GM21737 (cell line): ENCODE measurements around the gene NTF4.
"Not testable (repeated sequence)": the region's sequence is repeated elsewhere in the genome, so short reads cannot be mapped to it uniquely, and the experiment has no call there.

Experiments used
- ATAC-seq: cut with Tn5 transposase; IDR thresholded peaks from one replicate; pipeline ENCODE4 v1.9.1; 2021; ENCODE audit warnings: mild to moderate bottlenecking, moderate library complexity; ENCODE audit not compliant: unreplicated experiment

Gene NTF4

DNA sequence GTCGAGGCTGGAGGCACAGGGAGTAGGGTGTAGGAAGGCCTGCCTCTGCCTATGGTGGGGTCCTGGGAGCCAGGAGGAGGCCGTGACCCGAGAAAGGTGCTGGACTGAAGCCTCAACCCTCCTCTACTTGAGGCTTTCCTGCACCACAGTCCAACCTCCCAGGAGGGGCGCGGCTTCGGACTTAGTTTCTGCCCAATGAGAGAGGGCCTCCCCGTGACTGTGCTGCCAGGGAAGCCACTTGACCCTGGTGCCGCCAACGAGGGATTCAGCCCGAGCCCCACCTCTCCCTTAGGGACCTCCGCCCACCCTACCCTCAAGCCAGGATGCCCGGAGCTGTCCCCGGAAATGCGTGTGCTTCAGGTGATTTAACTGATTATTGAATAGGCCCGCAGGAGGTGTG lies 40.4 kb downstream of the NTF4 start, which contains the start of gene CGB3:
Gene CGB3 (minus strand): TSS at position 101 of the 400 bp plus-strand sequence. CDS start 362 bp downstream, outside the sequence.
- not testable (repeated sequence) for ATAC-seq

DNA sequence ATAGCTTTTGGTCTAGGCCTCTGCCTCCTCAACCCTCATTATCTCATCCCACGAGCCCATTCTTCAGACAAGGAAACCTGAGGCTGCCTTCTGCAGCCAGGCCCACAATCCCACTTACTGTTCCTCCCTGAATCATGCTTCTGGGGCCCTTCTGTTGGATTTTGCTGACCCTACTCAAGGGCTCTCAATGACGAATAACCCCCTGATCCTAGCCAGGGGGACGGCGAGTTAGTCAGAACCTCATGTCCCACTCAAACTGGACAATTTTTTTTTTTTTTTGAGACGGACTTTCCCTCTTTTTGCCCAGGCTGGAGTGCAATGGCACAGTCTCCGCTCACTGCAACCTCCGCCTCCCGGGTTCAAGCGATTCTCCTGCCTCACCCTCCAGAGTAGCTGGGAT lies 42.5 kb downstream of the NTF4 start:
- no peak for ATAC-seq

DNA sequence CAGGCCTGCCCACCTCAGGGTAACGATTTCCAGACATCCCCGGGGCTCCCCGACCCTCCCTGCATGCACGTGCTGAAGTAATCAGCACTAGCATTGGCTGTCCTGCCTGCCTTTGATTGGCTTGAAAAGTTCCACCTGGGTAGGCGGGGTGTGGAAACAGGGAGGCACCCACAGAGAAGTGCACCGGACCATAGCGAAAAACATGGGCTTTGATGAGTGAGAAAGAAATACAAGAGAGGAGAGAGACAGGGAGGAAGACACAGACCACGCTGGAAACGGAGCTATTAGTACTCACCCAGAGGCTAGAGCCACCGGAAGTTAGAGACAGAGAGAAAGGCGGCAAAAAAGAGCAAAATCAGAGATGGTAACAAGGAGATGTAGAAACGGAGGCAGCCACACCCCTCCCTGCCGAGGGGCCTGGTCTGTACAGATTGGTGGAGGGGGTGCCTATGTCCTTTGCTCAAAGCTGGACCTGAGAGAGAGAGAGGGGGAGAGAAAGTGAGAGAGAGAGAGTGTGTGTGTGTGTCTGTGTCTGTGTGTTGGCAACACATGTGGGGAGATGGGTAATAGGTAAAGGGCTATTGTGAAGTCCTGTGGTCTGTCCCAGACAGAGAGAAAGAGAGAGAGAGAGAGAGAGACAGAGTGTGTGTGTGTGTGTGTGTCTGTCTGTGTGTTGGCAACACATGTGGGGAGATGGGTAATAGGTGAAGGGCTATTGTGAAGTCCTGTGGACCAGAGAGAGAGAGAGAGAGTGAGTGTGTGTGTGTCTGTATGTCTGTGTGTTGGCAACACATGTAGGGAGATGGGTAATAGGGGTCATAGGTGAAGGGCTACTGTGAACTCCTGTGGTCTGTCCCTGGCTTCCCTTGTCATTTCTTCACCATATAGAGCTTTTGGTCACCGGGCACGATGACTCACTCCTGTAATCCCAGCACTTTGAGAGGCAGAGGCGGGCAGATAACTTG lies 43.4 kb downstream of the NTF4 start:
- no peak for ATAC-seq

DNA sequence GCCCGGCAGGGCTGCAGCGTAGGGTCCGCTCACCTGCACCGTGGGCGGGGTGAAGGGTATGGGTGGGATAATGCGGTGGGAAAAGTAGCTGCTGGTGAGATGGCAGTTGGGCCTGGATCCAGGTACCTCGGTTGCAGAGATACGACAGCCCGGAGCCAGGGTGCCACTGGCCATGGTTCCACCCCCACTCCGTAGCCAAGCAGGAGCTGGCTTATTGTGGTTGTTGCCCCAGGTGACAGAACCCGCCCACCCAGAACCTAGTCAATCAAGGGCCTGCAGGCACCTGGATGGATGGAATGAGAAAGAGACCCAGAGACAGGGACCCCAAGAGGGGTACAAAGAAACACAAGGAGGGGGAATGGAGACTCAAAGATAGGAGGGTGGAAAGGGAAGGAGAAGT lies 44.3 kb downstream of the NTF4 start:
- ATAC-seq, result no peak

DNA sequence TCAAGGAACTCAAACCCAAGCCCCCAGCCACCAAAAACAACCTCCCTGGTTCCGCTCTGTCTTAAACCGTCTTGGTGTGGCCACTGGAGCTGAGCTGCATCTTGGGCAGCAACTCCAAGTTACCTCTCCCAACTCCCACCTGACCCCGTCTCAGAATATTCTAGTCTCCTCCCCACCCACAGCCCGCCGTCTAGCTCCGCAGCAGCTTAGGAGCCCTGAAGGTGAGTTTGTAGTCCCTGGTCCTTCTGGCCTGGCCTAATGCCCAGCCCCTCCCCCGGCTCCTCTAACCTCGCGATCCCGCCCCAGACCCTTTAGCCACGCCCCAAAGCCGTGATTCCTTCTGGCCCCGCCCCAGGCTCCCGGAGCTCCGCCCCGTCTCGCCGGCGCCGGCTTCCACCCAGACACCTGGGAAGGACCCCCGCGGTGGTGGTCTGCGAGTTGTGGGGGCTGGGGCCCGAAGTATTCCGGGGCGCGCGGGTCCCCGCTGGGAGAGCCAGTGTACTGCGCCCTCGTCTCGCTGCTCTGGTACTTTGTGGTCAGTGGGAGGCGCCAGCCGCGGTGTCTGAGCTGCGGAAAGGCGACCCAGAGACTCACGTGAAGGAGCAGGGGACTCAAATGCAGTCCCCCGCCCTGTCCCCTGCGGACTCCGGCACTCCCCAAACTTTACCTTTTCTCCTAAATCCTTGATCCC lies 45.2 kb downstream of the NTF4 start:
- no peak for ATAC-seq

DNA sequence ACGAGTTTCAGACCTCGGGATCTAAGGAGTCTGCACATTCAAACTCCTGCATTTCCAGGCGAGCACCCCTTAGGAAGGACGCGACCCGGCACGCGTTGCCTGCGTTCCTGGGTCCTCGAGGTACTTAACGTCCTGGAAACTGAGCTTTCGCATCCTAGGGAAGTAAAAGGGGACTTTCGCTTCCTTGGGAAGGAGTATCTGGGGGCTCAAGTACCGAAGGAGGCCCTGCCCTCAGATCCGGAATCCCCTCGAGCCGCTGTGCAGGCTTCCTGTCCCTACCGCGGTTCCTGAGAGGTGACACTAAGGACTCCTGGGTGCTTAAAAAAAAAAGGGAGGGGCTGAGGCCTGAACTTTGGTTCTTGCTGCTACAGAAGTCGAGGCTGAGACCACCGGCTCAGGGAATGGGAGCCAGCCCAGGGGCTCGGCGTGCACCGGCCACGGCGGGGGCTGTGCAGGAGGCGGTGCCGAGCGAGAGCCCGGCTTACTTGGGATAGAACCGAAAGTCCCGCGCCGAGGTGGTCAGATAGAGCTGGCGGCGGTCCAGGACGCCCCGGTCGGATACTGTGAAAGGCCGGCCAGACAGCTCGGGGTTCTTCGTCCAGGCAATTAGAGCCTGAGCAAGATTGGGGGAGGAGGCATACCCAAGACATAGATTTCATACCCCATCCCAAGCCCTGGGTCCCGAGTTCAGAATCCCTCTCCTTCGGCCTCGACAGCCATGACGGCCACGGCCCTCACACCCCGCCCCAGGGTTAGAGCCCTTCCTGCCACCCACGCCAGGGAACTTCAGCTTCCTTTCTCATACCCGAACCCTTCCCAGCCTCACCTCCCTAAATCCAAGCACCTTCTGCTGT lies 46.0 kb downstream of the NTF4 start:
- ATAC-seq, result not testable (repeated sequence)

DNA sequence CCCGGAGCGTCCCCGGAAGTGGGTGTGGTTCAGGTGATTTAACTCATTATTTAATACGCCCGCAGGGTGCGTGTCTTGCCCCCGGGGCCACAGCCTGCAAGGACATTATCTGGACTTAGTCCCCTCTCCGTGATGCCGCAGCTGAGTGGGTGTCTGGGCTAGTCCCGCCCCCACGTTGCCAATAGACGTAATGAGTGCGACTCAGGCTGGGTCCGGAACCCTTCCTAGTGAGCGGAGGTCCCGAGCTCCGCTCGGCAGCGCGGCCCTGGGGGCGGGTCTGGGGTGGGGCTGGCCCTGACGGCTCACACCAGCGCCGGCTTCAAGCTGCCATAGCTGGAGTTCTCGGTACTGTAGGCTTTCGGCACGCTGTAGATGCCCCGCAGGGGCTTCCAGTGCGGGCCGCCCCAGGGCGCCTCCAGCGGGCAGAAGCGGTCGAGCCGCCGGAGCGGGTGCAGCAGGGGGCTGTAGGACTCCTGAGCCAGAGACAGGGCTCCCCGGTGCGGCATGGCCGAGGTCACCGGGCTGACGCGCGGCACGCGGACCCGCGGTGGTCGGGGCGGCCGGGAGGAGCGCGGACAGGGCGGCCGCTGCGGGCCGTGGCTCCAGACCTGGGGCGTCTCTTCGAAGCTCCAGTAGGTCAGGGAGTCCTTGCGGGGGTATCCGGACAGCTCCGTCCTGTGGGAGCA lies 46.8 kb downstream of the NTF4 start:
- ATAC-seq, result no peak

DNA sequence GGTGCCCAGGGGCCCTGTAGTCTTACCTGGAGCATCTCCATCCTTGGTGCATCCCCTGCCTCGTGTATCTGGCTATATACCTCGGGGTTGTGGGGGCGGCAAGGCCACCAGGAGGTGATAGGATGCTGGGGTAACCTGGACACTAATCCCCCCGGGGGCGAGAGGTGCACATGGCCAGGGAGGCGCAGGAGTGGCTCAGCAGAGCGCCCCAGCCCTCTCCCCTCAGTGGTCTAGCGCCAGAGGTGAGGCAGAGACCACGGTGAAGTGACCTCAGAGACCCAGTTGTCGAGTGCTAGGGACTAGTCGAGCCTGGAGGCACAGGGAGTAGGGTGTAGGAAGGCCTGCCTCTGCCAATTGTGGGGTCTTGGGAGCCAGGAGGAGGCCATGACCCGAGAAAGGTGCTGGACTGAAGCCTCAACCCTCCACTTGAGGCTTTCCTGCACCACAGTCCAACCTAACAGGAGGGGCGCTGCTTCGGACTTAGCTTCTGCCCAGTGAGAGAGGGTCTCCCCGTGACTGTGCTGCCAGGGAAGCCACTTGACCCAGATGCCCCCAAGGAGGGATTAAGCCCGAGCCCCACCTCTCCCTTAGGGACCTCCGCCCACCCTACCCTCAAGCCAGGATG lies 47.5 kb downstream of the NTF4 start, which contains the start of gene LHB:
Gene LHB (minus strand): TSS at position 51 of the 625 bp plus-strand sequence. CDS start 10 bp downstream, at position 41.
- no peak for ATAC-seq

DNA sequence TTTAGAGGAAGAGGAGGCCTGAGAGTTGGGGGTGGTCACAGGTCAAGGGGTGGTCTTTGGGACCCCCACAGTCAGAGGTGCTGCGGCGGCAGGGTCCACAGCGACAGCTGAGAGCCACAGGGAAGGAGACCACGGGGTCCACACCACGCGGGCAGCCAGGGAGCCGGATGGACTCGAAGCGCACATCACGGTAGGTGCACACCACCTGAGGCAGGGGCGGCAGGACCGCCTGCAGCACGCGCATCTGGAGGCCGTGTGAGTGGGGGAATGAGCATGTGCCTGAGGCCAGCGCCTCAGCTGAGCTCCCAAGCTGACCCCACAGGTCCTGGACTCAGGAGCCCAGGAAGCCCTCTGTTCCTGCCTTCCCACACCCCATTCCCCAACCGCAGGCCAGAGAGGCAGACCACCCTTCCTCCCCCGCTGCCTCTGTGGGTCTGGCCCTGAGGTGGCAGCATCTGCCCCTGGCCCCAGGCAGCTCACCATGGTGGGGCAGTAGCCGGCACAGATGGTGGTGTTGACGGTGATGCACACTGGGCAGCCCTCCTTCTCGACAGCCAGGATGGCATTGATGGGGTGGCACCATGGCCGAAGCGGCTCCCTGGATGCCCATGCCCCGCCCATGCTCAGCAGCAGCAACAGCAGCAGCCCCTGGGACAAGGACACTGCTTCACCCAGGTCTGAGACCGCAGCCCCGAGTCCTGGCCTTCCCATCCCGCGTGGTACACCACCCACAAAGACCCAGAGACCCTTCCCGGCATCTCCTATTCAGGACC lies 48.4 kb downstream of the NTF4 start:
- ATAC-seq, result no peak

DNA sequence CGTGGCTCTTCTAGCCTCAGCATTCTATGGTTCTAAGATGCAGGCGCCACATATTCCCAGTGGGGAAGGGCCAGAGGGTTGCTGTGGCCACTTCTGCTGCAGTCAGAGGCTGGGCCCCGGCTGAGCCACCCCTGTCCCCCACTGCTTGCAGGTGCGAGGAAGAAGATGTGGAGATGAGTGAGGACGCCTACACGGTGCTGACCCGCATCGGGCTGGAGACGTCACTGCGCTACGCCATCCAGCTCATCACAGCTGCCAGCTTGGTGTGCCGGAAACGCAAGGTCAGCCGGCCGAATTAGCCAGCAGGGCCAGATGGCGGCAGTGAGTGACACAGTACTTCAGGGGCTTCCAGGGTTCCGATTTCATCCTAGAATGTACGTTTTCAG lies 49.8 kb downstream of the NTF4 start:
- ATAC-seq, result no peak

DNA sequence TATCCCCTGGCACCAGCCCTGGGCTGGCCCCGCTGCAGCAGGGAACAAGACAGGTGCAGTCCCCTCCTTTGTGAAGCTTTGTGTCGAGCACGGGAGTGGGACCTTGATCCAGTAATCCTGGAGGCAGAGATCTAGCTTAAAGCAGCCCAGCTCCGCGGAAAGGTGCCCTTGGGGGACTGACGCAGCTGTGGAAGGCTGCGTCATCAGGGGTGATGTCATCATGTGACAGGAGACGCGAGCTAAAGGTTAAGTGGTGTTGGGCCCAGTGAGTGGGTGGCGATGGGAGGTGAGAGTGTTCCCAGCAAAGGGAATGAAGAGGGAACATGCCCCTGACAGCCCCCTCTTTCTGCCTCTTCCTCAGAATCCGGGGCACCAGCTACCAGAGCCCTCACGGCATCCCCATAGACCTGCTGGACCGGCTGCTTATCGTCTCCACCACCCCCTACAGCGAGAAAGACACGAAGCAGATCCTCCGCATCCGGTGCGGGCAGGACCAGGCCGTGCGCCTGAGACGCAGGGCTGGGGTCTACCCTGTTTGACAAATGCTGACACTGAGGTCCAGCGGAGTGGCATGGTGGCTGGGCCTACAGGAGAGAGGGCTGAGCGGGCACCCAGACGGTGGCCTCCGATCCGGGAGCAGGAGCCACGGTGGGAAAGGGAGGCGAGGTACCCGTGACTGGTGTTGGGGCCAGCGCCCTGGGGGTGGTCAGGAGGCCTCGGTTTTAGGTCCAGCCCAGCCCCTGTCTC lies 50.3 kb downstream of the NTF4 start:
- no peak for ATAC-seq

DNA sequence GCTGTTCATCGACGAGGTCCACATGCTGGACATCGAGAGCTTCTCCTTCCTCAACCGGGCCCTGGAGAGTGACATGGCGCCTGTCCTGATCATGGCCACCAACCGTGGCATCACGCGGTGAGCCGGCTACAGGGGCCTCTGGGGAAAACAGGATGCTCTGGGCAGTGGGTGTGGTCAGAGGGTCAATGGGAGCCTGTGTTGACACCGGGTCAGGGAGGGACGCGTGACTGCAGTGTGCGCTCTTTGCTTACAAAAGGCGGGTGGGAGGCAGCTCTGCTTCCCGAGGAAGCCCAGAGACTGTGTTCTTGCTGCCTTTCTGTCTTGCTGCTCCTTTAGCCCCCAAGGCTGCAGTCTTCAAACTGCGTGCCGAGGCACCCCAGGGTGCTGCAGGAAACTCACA lies 53.4 kb downstream of the NTF4 start:
- ATAC-seq, result no peak
